OCI-LY7 (cell line): ENCODE measurements around the gene TFF2. TPM values are rescaled to one million over a fixed set of nuclear protein-coding genes. Genes with fewer than 3 reads are reported as not detected.

Experiments
- BruUV-seq: library from RNA; stranded (reverse); fragments of 400-500 nt; replicated peaks from 2 replicates; lab custom pipeline; 2021; lab: Mats Ljungman, UMichigan
- CTCF ChIA-PET: fragments of 300-600 bp; sonication (Branson Sonifier 250); formaldehyde crosslinking; loops from one replicate; lab custom pipeline; 2022; ENCODE audit warnings: antibody characterized with exemption; ENCODE audit not compliant: unreplicated experiment; lab: Charles Lee
- POLR2A ChIA-PET: fragments of 300-600 bp; sonication (Branson Sonifier 250); formaldehyde crosslinking; loops from one replicate; lab custom pipeline; 2022; ENCODE audit warnings: antibody characterized with exemption; lab: Charles Lee
- DNase-seq: peaks from one replicate; pipeline ENCODE4 v3.0.0-alpha.2; 2015; ENCODE audit warnings: low spot score
- H2AFZ ChIP-seq: fragments of 200-600 bp; sonication (generic), shearing (Covaris generic); 2 replicates; pipeline ENCODE4 v1.6.1; 2014; ENCODE audit warnings: mild to moderate bottlenecking, antibody characterized with exemption, low read length, moderate library complexity
- H3K27ac ChIP-seq: fragments of 200-600 bp; sonication (generic); 2 replicates; pipeline ENCODE4 v1.5.1; 2014; ENCODE audit warnings: mixed run types, low read depth, mild to moderate bottlenecking, moderate library complexity, low read length, inconsistent platforms; ENCODE audit not compliant: poor library complexity, severe bottlenecking
- H3K36me3 ChIP-seq: fragments of 200-600 bp; sonication (generic); 2 replicates; pipeline ENCODE4 v1.6.1; 2014; ENCODE audit warnings: mild to moderate bottlenecking, antibody characterized with exemption, low read length, moderate library complexity, mixed read lengths; ENCODE audit not compliant: insufficient read depth
- H3K4me1 ChIP-seq: fragments of 200-600 bp; sonication (generic); 2 replicates; pipeline ENCODE4 v1.5.1; 2014; ENCODE audit warnings: mild to moderate bottlenecking, low read length; ENCODE audit not compliant: insufficient read depth, poor library complexity, severe bottlenecking
- H3K4me2 ChIP-seq: fragments of 200-600 bp; sonication (generic); 2 replicates; pipeline ENCODE4 v1.6.1; 2014; ENCODE audit warnings: mild to moderate bottlenecking, low read length
- H3K4me3 ChIP-seq: fragments of 200-600 bp; sonication (generic); 2 replicates; pipeline ENCODE4 v1.5.1; 2014; ENCODE audit warnings: mild to moderate bottlenecking, low read depth, low read length; ENCODE audit not compliant: poor library complexity, severe bottlenecking
- H3K79me2 ChIP-seq: fragments of 200-600 bp; sonication (generic); 2 replicates; pipeline ENCODE4 v1.6.1; 2016; ENCODE audit warnings: low read depth, mild to moderate bottlenecking, low read length, moderate library complexity, mixed read lengths; ENCODE audit not compliant: insufficient read depth
- H3K9me2 ChIP-seq: fragments of 200-600 bp; sonication (generic); 2 replicates; pipeline ENCODE4 v1.6.1; 2016; ENCODE audit warnings: mild to moderate bottlenecking, low read length, mixed read lengths; ENCODE audit not compliant: insufficient read depth
- H3K9me3 ChIP-seq: fragments of 200-600 bp; sonication (generic); 2 replicates; pipeline ENCODE4 v1.6.1; 2014; ENCODE audit warnings: mild to moderate bottlenecking, mixed run types, low read length, mixed read lengths
- H4K20me1 ChIP-seq: fragments of 200-600 bp; sonication (generic); 2 replicates; pipeline ENCODE4 v1.6.1; 2014; ENCODE audit warnings: mild to moderate bottlenecking, antibody characterized with exemption, low read length, moderate library complexity, mixed read lengths; ENCODE audit not compliant: insufficient read depth
- EZH2phosphoT487 ChIP-seq: fragments of 200-600 bp; sonication (generic); IDR thresholded peaks from 2 replicates; pipeline ENCODE4 v1.6.1; 2018; ENCODE audit warnings: low read depth, borderline replicate concordance, mild to moderate bottlenecking, mixed run types, antibody characterized with exemption, low read length, moderate library complexity, mixed read lengths
- intact Hi-C: fragments of 100-400 bp; cut with micrococcal nuclease; formaldehyde crosslinking; loops from one replicate; pipeline ENCODE4 v1.10.0; 2022; ENCODE audit not compliant: unreplicated experiment
- total RNA-seq, 2 experiments: library from RNA; depleted of rRNA in 1 of 2; stranded (reverse); fragments of >200 nt in 1 of 2; shearing (Covaris generic) in 1 of 2; gene quantifications; 2 replicates each; pipeline ENCODE4 v1.2.3, GENCODE V29; 2014 to 2022
- TF ChIP-seq, protein P1 (sequence below): fragments of 200-600 bp; sonication (generic); conservative IDR thresholded peaks from 2 replicates; pipeline ENCODE4 v1.5.1; 2014; ENCODE audit warnings: mild to moderate bottlenecking, antibody characterized with exemption, low read length, moderate library complexity, mixed read lengths

Gene TFF2
- total RNA-seq, 2 experiments from 2014 or later = not detected

DNA sequence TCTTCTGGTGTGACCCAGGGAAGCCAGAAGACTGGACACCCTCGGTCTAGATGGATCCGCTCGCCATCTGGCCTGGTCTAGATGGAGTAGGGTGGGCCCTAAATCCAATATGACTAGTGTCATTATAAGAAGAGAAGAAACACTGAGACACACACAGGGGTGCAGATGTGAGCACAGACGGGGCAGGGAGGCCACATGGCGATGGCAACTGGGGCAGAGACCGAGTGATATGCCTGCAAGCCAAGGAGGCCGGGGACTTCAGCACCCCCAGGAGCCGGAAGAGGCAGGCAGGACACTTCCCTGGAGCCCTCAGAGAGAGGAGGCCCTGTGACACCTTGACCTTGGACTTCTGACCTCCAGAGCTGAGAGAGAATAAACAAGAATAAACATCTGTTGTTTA is 30.0 kb downstream of the TFF2 start:
- BruUV-seq = no TSS peak
- Histone ChIP-seq H3K4me1 (peaks cover 10% of the 10 kb centered on the region), H3K4me3 (no peak overlapping the region), H3K4me2 (no peak overlapping the region), H3K36me3 (no peaks in the 10 kb centered on the region), H3K27ac (no peak overlapping the region), H3K79me2 (no peaks in the 10 kb centered on the region), H3K9me3 (no peaks in the 10 kb centered on the region), H3K9me2 (no peaks in the 10 kb centered on the region), H4K20me1 (no peaks in the 10 kb centered on the region), H2AFZ (no peak overlapping the region)
- intact Hi-C loops = no loop called here
- CTCF ChIA-PET = no interaction called here
- DNase-seq = no peak
- POLR2A ChIA-PET = no interaction called here
- TF ChIP-seq, protein P1, sequence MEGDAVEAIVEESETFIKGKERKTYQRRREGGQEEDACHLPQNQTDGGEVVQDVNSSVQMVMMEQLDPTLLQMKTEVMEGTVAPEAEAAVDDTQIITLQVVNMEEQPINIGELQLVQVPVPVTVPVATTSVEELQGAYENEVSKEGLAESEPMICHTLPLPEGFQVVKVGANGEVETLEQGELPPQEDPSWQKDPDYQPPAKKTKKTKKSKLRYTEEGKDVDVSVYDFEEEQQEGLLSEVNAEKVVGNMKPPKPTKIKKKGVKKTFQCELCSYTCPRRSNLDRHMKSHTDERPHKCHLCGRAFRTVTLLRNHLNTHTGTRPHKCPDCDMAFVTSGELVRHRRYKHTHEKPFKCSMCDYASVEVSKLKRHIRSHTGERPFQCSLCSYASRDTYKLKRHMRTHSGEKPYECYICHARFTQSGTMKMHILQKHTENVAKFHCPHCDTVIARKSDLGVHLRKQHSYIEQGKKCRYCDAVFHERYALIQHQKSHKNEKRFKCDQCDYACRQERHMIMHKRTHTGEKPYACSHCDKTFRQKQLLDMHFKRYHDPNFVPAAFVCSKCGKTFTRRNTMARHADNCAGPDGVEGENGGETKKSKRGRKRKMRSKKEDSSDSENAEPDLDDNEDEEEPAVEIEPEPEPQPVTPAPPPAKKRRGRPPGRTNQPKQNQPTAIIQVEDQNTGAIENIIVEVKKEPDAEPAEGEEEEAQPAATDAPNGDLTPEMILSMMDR = no peak
- TF ChIP-seq EZH2phosphoT487 = no peak

DNA sequence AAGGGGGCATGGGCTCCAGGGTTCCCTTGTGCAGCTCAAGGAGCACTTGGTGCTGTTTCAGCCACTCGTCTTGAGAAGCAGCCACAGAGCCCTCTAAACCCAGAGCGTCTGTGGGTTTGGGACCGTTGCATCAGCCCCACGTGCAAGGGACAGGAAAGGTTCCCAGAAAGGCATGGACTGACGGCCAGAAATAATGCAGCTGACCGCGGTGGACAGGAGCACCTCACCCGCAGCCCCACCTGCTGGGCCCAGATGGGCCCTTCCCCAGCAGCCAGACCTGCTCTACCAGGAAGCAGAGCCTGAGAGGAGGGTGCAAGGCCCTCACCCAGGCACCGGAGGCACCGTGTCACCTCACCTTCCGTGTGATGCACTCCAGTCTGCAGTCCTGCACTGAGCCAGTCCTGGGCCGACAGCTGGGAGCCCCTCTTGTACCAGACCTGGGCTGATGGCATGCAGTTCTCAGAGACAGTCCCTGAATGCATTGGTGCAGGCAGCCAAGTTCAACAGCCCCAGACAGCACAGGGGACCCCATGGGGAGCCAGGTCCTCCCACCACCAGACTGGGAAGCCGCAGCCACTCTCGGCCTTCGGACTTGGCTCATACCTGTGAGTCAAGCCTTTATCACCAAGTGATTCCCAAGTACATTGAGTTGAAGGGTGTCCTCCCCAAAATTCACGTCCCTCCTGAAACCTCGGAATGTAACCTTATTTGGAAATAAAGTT is 30.8 kb downstream of the TFF2 start:
- Histone ChIP-seq H3K36me3 (no peaks in the 10 kb centered on the region), H3K9me3 (no peaks in the 10 kb centered on the region), H2AFZ (peak overlapping the region; percentile 54; the same call in 1 of the 2 replicates), H3K27ac (no peak overlapping the region), H3K4me2 (no peak overlapping the region), H3K4me3 (no peak overlapping the region), H3K9me2 (no peaks in the 10 kb centered on the region), H3K4me1 (peaks cover 10% of the 10 kb centered on the region), H3K79me2 (no peaks in the 10 kb centered on the region), H4K20me1 (no peaks in the 10 kb centered on the region)
- intact Hi-C loops = no loop called here
- POLR2A ChIA-PET = no interaction called here
- CTCF ChIA-PET = interaction anchor here (0.6 kb wide), 1 partner anchor 213 kb away, joined by 4 read pairs; no protein-coding TSS in a partner anchor
- TF ChIP-seq, protein P1 = 0 out of 2 replicates have a peak, but pooled peaks have one; percentile 16
- TF ChIP-seq EZH2phosphoT487 = no peak
- DNase-seq = peak; percentile 27
- BruUV-seq = no TSS peak

DNA sequence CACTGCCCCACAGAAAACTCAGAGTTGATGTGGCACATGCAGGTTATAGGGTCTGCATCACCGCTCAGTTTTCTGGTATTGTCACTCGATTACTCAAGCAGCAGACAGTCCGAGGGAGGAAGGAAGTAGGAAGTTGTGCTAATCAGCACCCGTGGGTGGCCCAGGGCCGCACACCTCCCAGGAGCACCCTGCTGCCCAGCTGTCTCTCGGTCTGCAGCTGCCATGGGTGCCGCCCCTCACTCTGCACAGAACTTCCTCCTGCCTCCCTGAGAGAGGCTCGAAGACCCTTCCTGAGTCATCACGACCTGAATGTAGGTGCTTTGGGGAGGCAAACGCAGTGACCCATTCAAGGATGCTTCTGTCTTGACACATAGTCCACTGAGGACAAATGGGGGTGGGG is 31.4 kb downstream of the TFF2 start:
- DNase-seq = peak; percentile 46
- Histone ChIP-seq H3K4me2 (peak overlapping the region; percentile 20; the same call in 1 of the 2 replicates), H3K9me3 (no peaks in the 10 kb centered on the region), H3K9me2 (no peaks in the 10 kb centered on the region), H3K27ac (no peak overlapping the region), H3K79me2 (no peaks in the 10 kb centered on the region), H4K20me1 (no peaks in the 10 kb centered on the region), H3K4me3 (no peak overlapping the region), H3K4me1 (peaks cover 10% of the 10 kb centered on the region), H3K36me3 (no peaks in the 10 kb centered on the region), H2AFZ (peak overlapping the region; percentile 54; the same call in 1 of the 2 replicates)
- ChIA-PET CTCF (interaction anchor here (0.6 kb wide), 1 partner anchor 214 kb away, joined by 4 read pairs; no protein-coding TSS in a partner anchor), POLR2A (no interaction called here)
- intact Hi-C loops = no loop called here
- TF ChIP-seq, protein P1 = no peak
- no peak for TF ChIP-seq EZH2phosphoT487
- no TSS peak for BruUV-seq
